Stimulated activated CD4-positive, alpha-beta T cell treated with anti-CD3 and anti-CD28 coated beads, TNF-alpha, amount 100 ng/mL, for 1 hour (primary cell): ENCODE results near the gene PBX1.

ENCODE experiments used
- DNase-seq, 3 donors: peaks; one replicate each; pipeline ENCODE4 v3.0.0-alpha.2; 2020; ENCODE audit warnings: low read depth in 3 of 3, low spot score in 1 of 3

The PBX1 gene

GRCh38 chr1:164695956-164696665 lies 137.1 kb downstream of the PBX1 start:
- DNase-seq: no peak

DNA sequence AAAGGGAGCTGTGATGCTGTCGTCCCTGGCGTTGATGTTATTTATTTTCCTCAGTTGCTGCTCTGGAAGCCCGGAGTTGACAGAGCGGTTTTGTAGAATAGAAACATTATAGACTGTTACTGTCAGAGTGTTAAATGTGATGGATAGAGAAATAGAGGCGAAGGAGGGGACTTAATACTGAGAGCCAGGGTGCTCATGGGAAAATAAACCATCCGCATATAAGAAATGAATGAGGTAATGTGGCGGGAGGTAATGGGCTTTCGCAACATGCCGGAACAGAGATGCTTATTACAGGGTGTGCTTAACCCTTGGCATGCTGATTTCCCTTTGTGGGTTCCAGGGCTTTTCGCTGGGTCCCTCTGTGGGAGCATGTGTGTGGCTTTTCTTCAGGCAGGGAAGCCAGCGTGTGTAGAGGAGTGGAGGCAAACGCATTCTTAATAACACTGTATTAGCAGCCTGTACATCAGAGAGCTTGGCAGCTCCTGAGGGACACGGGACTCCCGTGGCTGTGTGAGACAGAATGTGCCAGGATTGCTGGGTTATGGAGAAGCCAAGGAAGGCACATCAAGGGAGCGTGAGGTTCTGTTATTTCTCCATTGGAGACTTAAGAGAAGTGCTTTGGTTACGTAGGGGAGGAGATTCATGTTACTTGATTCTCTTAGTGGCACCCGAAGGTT lies 141.0 kb downstream of the PBX1 start:
- DNase-seq: no peak

DNA sequence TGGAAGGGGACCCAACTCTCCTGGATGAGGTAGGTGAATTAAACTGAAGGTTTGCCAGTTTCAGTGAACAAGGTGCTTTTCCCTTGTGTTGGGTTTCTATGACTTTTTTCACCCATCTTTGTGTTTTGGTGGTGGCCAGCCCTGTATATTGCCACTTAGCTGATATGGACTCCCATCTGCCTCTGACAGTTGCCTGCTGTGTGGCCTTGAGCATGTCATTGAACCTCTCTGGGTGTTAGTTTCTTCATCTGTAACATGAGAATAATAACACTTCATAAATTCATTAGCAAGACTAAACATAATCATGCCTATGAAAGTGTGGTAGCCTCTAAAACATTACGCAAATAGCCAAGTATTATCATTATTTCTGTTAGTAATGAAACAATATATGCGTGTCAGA lies 141.7 kb downstream of the PBX1 start:
- no peak for DNase-seq

- DNase-seq: no peak
These were observed 142.3 kb downstream of the PBX1 start for GRCh38 chr1:164701189-164701761.

DNA sequence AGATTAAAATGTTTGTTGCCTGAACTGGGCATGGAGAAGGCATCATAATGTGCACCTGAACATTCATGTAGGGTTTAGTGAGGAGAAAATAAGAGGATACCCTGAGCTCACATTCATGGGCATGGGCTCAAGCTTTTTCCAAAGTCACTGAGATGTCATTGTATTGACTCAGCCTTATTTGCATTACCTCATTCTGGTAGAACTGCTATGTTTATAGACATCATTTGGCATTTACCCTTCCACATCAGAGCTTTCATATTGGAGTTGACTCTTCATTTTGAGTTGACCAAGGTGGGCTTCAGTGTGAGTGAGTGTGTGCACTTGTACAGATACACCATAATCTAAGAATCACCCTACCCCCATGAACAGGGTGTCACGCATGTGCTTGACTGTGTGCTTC lies 143.2 kb downstream of the PBX1 start:
- no peak for DNase-seq

DNA sequence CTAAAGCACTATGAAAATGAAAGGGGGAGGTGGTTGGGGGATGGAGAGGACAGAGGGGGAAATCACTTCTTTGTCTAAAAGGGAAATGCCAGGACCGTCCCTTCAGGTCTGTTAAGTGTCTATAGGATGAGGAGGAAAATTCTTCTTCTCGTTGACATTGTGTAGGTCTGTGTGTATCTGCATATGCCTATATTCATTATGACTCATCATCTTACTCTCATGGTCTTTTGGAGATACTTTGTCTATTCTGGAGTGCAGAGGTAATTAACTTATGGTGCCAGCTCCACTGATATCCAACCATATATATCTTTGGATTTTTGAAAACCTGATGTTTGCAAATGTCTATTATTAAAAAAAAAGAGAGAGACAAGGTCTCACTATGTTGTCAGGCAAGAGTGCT lies 143.7 kb downstream of the PBX1 start:
- no peak for DNase-seq

DNA sequence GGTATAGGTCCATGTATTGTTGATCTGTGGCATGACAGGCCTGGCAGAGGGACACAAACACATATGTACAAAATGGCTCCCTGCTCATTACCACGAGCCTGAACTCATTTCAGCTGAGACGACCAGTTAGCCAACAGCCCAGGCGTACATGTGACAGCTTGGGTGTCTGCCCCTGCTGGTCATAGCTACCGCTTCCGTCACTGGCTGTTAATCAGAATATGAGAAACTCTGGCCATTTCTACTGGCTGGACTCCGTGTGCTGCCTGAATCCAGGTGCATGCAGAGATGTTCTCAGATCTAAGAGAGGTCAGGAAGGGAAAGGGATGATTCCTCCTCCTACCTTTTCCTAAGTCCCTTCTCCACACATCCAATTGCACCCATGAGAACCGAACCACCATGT lies 144.5 kb downstream of the PBX1 start:
- no peak for DNase-seq

DNA sequence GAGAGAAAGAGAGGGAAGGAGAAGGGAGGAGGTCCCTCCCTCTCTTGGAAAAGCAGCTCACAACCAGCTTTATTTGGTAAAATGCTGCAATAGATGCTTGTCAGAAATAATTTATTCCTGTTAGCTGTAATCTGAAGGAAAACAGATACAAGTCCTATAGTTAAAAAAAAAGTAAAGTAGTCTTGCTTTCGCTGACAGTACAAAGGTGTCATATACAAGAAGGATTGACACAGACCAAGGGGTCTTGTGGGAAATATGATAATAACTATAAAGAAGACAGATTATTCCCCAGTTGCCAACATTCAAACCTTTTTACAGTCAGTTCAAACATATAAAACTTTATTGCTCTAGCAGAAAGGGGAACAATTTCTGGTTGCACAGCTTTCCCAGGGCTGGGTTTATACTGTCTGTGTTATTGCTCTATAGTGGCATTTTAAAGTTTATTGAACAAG lies 145.0 kb downstream of the PBX1 start:
- DNase-seq: no peak

DNA sequence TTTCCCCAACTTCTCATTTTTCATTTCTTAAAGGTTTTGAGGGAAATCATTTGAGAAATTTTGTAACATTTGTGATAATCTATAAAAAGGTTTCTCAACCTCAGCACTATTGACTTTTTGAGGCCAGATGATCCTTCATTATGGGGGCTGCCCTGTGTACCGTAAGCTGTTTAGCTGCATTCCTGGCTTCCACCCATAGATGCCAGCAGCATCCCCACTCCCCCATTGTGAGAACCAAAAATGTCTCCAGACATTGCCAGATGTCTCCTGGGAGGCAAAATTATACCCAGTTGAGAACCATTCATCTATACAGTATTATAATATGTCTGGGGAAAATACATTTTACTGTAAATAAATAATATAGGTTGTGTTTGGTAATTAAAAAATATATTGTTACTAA lies 146.0 kb downstream of the PBX1 start:
- DNase-seq: no peak

GRCh38 chr1:164706606-164706987 lies 147.6 kb downstream of the PBX1 start:
- DNase-seq: no peak

- DNase-seq: no peak
These were observed 148.9 kb downstream of the PBX1 start for GRCh38 chr1:164707868-164708331.

- no peak for DNase-seq
These were observed 149.6 kb downstream of the PBX1 start for GRCh38 chr1:164708596-164708995.

GRCh38 chr1:164709126-164709525 lies 150.1 kb downstream of the PBX1 start:
- no peak for DNase-seq

DNA sequence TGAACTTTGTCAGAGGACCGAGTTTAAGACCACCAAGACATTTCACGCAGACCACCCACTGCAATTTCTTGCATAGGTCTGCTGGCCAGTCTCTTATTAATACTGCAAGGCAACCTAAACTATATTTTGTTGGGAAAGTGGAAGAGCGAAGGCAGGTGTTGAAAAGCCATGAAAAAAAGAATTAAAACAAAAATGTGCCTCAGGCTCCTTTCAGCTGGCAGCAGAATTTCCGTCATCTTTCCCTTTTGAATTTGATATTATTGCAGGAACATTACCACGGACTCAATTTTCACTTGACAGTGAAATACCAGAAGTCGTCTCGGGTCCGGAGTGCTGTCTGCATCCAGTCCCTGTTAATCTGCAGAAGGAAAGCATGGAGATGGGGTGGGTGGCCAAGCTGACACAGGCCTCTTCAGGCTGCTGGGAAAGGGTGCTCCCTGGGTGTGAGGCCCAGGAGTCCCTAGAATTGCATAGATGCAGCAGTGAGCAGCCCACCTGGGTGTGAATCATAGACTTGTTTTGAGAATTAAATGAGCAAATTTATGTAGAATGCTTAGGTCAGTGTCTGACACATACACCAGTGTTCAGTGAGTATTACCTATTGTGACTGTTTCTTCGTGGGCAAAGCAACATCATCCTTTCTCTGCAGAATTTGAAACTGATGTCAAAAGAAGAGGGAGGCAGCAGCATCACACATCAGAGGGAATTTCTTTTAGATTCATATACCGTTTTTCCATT lies 150.7 kb downstream of the PBX1 start:
- DNase-seq: no peak

GRCh38 chr1:164712131-164713036 lies 153.4 kb downstream of the PBX1 start:
- DNase-seq: no peak

DNA sequence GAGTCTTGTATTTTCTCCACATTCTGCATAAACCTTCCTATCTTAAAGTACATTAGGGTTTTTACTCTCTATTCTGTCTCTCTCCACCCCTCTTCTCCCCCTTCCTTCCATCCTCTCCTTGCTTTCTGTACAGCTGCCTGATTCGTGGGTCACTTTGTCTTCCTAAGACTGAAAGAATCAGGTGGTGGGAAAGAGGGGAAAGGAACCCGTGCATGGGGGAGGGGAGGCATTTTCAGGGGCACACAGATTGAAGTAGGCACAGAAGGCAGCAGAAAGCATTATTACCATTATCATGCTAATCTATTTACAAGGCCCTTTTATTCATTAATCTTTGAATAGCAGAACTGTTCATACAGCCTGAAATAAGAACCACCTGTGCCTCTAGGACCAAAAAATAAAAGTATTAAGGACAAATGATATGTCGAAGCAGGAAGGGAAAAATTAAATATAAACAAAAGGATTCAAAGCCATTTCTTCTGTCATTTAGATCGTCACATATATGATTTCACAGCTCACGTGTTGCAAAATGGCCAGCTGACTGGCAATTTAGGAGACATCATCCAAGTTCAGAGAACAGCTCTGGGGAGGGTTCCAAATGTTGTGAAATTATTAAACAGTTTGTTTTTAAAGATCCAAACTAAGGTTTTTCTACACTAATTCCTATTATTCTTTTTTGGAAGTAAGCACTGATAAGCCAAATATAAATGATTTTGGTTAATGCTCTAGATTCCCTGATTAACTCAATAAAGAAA lies 154.6 kb downstream of the PBX1 start:
- DNase-seq: no peak

- DNase-seq: no peak
These were observed 158.2 kb downstream of the PBX1 start for GRCh38 chr1:164716992-164717703.

- no peak for DNase-seq
These were observed 159.8 kb downstream of the PBX1 start for GRCh38 chr1:164718821-164719220.

GRCh38 chr1:164719676-164720439 lies 160.9 kb downstream of the PBX1 start:
- no peak for DNase-seq
